Astrocyte of the spinal cord (primary cell): Measurements from ENCODE around the gene KSR1.

Source experiments
- DNase-seq: peaks from one replicate; pipeline ENCODE4 v3.0.0; 2011; ENCODE audit warnings: low read depth, low spot score
- H3K4me3 ChIP-seq: 2 replicates; pipeline ENCODE4 v1.5.1; 2011; ENCODE audit warnings: low read depth, mild to moderate bottlenecking, low read length, moderate library complexity
- CTCF ChIP-seq: IDR thresholded peaks from 2 replicates; pipeline ENCODE4 v1.5.1; 2012; ENCODE audit warnings: low read depth, mild to moderate bottlenecking, low read length, inconsistent platforms
- in situ Hi-C: cut with HindIII; loops from 2 replicates; pipeline ENCODE4 v1.10.0; 2017; ENCODE audit warnings: low sequenced_read_pairs

KSR1 gene

GRCh38 chr17:27455236-27455913, 873 bp upstream of the KSR1 start:
- H3K4me3 ChIP-seq = peak overlapping the region; percentile 78
- no peak for TF ChIP-seq CTCF
- DNase-seq = no peak
- in situ Hi-C loops = no loop called here

GRCh38 chr17:27456681-27457359, 572 bp downstream of the KSR1 start:
- no peak for TF ChIP-seq CTCF
- H3K4me3 ChIP-seq = peak overlapping the region; percentile 78
- in situ Hi-C loops = no loop called here
- no peak for DNase-seq

GRCh38 chr17:27457360-27457715, 1.1 kb downstream of the KSR1 start:
- peak overlapping the region; percentile 78 for H3K4me3 ChIP-seq
- in situ Hi-C loops = no loop called here
- TF ChIP-seq CTCF = no peak
- DNase-seq = no peak

- DNase-seq = peak; percentile 70
- TF ChIP-seq CTCF = peak; percentile 7
- in situ Hi-C loops = no loop called here
- peak overlapping the region; percentile 78 for H3K4me3 ChIP-seq
Measured at GRCh38 chr17:27457731-27458523, 1.7 kb downstream of the KSR1 start.

- DNase-seq = peak; percentile 39
- in situ Hi-C loops = no loop called here
Measured at GRCh38 chr17:27458524-27458908, 2.3 kb downstream of the KSR1 start.

GRCh38 chr17:27459433-27459832, 3.2 kb downstream of the KSR1 start:
- H3K4me3 ChIP-seq = no peak overlapping the region
- no peak for DNase-seq
- no peak for TF ChIP-seq CTCF
- in situ Hi-C loops = no loop called here

More at GRCh38 chr17:27458524-27458908, 2.3 kb downstream of the KSR1 start:
- H3K4me3 ChIP-seq = peak overlapping the region; percentile 78
- TF ChIP-seq CTCF = no peak
